Mesothelial cell of epicardium (in vitro differentiated cells): ENCODE data around the gene GRHL1. TPM values are rescaled to one million over a fixed set of nuclear protein-coding genes. Genes with fewer than 3 reads are reported as not detected.

Experiments used
- DNase-seq, 2 experiments: peaks; one replicate each; pipeline ENCODE4 v3.0.0; 2021; ENCODE audit warnings: low spot score in 2 of 2; ENCODE audit not compliant: unreplicated experiment in 2 of 2
- H3K27ac Mint-ChIP-seq: 2 replicates; pipeline ENCODE4 v1.8.0; 2021; ENCODE audit warnings: mixed read lengths
- H3K27me3 Mint-ChIP-seq: 2 replicates; pipeline ENCODE4 v1.8.0; 2021; ENCODE audit warnings: low read depth, mixed read lengths
- H3K36me3 Mint-ChIP-seq: 2 replicates; pipeline ENCODE4 v1.8.0; 2021; ENCODE audit warnings: mixed read lengths
- H3K4me1 Mint-ChIP-seq: 2 replicates; pipeline ENCODE4 v1.8.0; 2021; ENCODE audit warnings: mixed read lengths
- H3K4me3 Mint-ChIP-seq: 2 replicates; pipeline ENCODE4 v1.8.0; 2021; ENCODE audit warnings: mild to moderate bottlenecking, moderate library complexity, mixed read lengths
- H3K9me3 Mint-ChIP-seq: 2 replicates; pipeline ENCODE4 v1.8.0; 2021; ENCODE audit warnings: mixed read lengths
- total RNA-seq: library from RNA; stranded (reverse); gene quantifications from 3 replicates; pipeline ENCODE4 v1.2.1, GENCODE V29; 2021
- TF ChIP-seq, protein P1 (sequence below): fragments of 200-600 bp; sonication (generic); IDR thresholded peaks from one replicate; pipeline ENCODE4 v1.5.0; 2021; ENCODE audit warnings: antibody characterized with exemption; ENCODE audit not compliant: unreplicated experiment

Gene GRHL1
- total RNA-seq, 1 donor from 2014 or later: 8.2 TPM

- TF ChIP-seq, protein P1, sequence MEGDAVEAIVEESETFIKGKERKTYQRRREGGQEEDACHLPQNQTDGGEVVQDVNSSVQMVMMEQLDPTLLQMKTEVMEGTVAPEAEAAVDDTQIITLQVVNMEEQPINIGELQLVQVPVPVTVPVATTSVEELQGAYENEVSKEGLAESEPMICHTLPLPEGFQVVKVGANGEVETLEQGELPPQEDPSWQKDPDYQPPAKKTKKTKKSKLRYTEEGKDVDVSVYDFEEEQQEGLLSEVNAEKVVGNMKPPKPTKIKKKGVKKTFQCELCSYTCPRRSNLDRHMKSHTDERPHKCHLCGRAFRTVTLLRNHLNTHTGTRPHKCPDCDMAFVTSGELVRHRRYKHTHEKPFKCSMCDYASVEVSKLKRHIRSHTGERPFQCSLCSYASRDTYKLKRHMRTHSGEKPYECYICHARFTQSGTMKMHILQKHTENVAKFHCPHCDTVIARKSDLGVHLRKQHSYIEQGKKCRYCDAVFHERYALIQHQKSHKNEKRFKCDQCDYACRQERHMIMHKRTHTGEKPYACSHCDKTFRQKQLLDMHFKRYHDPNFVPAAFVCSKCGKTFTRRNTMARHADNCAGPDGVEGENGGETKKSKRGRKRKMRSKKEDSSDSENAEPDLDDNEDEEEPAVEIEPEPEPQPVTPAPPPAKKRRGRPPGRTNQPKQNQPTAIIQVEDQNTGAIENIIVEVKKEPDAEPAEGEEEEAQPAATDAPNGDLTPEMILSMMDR: no peak
- Mint-ChIP-seq H3K4me1 (no peaks in the 10 kb centered on the region), H3K27me3 (no peaks in the 10 kb centered on the region), H3K27ac (no peak overlapping the region), H3K4me3 (no peak overlapping the region), H3K9me3 (no peaks in the 10 kb centered on the region), H3K36me3 (peaks cover 9% of the 10 kb centered on the region)
- DNase-seq: no peak
Measured at GRCh38 chr2:9991829-9992273, 40.4 kb downstream of the GRHL1 start.

GRCh38 chr2:9992427-9993187, 41.1 kb downstream of the GRHL1 start:
- DNase-seq: no peak
- Mint-ChIP-seq H3K27ac (no peak overlapping the region), H3K4me1 (no peaks in the 10 kb centered on the region), H3K9me3 (no peaks in the 10 kb centered on the region), H3K27me3 (no peaks in the 10 kb centered on the region), H3K36me3 (peaks cover 9% of the 10 kb centered on the region), H3K4me3 (no peak overlapping the region)
- TF ChIP-seq, protein P1: no peak

GRCh38 chr2:9993488-9994165, 42.1 kb downstream of the GRHL1 start:
- no peak for DNase-seq
- H3K27me3 Mint-ChIP-seq: no peaks in the 10 kb centered on the region

DNA sequence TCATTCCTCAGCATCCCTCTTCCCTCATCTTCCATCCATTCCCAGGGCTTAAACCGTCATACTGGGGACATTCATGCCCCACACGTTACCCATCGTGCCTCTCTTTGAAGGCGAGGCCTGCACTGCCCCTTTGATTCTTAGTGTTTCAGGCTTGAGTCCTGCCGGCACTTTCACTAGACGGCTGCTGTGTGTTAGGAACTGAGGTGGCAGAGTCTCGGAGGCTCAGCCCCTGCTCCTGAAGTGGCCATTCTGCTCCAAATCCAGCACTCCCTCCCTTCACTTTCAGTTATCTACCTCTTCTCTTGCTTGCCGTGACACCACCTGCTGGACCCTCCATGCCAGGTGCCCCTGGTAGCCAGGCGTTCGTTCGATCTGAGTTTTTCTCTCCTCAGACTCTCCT, 43.0 kb downstream of the GRHL1 start:
- H3K4me1 Mint-ChIP-seq: no peaks in the 10 kb centered on the region
- H3K9me3 Mint-ChIP-seq: no peaks in the 10 kb centered on the region
- no peak overlapping the region for H3K27ac Mint-ChIP-seq

More at GRCh38 chr2:9993488-9994165, 42.1 kb downstream of the GRHL1 start:
- H3K9me3 Mint-ChIP-seq: no peaks in the 10 kb centered on the region
- no peaks in the 10 kb centered on the region for H3K4me1 Mint-ChIP-seq
- no peak overlapping the region for H3K4me3 Mint-ChIP-seq
- TF ChIP-seq, protein P1: no peak
- peaks cover 9% of the 10 kb centered on the region for H3K36me3 Mint-ChIP-seq
- no peak overlapping the region for H3K27ac Mint-ChIP-seq

DNA sequence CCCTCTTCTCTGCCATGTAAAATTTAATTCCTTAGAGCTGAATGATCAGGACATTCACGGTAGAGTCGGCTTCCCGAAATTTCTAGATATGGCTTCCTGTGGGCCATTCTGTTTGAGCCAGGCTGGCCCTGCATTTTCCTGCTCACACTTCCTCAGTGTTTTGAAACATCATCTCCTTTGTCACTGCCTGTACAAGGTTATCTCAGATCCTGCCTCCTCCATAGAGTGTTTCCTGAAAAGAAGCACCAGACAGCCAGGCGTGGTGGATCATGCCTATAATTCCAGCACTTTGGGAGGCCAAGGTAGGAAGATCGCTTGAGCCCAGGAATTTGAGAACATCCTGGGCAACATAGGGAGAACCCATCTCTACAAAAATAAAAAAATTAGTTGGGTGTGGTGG, 43.6 kb downstream of the GRHL1 start:
- no peak for DNase-seq
- H3K4me1 Mint-ChIP-seq: no peaks in the 10 kb centered on the region
- no peak overlapping the region for H3K4me3 Mint-ChIP-seq
- H3K27me3 Mint-ChIP-seq: no peaks in the 10 kb centered on the region
- TF ChIP-seq, protein P1: no peak
- H3K9me3 Mint-ChIP-seq: no peaks in the 10 kb centered on the region
- peaks cover 9% of the 10 kb centered on the region for H3K36me3 Mint-ChIP-seq
- H3K27ac Mint-ChIP-seq: no peak overlapping the region

More for the DNA sequence above, 43.0 kb downstream of the GRHL1 start:
- Mint-ChIP-seq H3K27me3 (no peaks in the 10 kb centered on the region), H3K4me3 (no peak overlapping the region), H3K36me3 (peaks cover 9% of the 10 kb centered on the region)
- TF ChIP-seq, protein P1: no peak
- no peak for DNase-seq
